ENCODE measurements around the gene MVB12B.

GRCh38 chr9:126488310-126488709, 161.7 kb downstream of the MVB12B start:
- TF ChIP-seq POLR2AphosphoS5 (IDR thresholded peaks at IDR 0.05; ENCODE audit: borderline replicate concordance, low read depth, low read length) (no peak), EZH2 (IDR thresholded peaks at IDR 0.05) (no peak), FOXP2 (optimal IDR thresholded peaks at IDR 0.05; ENCODE audit: control extremely low read depth, extremely low read length, insufficient read depth) (no peak)
